T47D (cell line): ENCODE results near the gene UBE2A.

ENCODE experiments used
- DNase-seq, 2 experiments: peaks; one replicate each; pipeline versions ENCODE4 v3.0.0 to v3.0.0-alpha.2; 2011 to 2012; ENCODE audit warnings: low read depth in 1 of 2, low spot score in 1 of 2
- JUND ChIP-seq: IDR thresholded peaks from 2 replicates; pipeline ENCODE4 v1.6.1; 2012; ENCODE audit warnings: low read depth
- in situ Hi-C: cut with HindIII; loops from 2 replicates; pipeline ENCODE4 v1.10.0; 2016; ENCODE audit warnings: low sequenced_read_pairs, low pct_unique_long_range_greater_than_20kb

Gene UBE2A

GRCh38 chrX:119624417-119624816, 50.1 kb downstream of the UBE2A start:
- in situ Hi-C loops: no loop called here
- no peak for TF ChIP-seq JUND
- no peak for DNase-seq

DNA sequence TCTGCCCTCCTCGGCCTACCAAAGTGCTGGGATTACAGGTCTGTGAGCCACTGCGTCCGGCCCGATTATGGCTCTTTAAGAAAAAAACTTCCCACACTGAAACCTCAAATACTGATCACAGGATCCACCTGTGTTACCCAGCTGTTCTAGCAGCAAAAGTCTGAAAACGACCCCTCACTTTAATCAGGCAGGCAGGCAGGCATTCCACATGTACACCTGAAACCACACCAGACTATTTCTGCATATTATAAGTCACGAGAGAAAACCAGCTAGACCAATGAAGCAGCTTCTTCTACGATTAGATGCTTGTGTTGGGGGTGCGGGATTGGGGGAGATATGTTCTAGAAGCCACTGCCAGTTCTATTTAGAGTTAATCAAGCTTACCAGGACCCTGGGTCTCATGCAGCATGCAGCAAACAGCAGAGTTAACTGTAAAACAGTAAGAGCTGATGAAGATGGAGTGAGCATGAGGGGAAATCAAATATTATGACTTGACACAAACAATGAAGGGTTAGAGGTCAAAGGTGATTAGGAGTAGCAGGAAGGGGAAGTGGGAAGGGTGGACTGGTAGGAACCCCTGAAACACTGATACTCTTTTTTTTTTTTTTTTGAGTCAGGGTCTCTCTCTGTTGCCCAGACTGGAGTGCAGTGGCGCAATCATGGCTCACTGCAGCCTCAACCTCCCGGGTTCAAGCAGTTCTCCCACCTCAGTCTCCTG, 50.7 kb downstream of the UBE2A start:
- no peak for TF ChIP-seq JUND
- no peak for DNase-seq
- in situ Hi-C loops: no loop called here

GRCh38 chrX:119625843-119626242, 51.5 kb downstream of the UBE2A start:
- TF ChIP-seq JUND: no peak
- no peak for DNase-seq
- in situ Hi-C loops: no loop called here
